Panc1 (cell line): ENCODE data around the gene MYH14.

ENCODE experiments used
- CTCF ChIP-seq: fragments of 450-650 bp; IDR thresholded peaks from 2 replicates; pipeline ENCODE4 v1.5.1; 2017; ENCODE audit warnings: mild to moderate bottlenecking
- POLR2AphosphoS5 ChIP-seq: IDR thresholded peaks from 2 replicates; pipeline ENCODE4 v1.6.1; 2012; ENCODE audit warnings: mild to moderate bottlenecking, low read depth, low read length, moderate library complexity

DNA sequence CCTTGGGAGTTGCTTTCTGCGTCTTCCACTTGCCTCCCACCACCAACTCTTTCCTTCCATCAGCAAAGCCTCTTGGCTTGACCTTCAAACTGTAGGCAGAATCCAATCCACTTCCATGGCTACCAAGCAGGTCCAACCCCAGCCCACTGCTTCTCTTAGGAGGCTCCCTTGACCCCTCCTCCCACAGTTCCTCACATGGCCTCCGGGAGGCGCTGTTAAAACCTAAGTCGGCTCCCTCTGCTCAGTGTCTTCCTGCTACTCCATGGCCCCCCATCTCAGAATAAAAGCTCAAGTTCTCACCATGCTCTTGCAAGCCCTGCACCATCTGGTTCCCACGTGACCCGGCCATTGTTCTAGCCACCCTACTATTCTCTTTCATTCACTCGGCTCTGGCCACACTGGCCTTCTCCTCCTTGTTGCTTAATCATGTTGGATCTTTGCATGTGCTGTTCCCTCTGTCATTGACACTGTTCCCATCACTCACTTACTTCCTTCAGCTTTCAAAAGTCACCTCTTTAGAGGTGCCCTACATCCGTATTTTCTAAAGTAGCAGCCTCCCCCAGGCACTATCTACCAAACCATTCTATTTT, 47.8 kb upstream of the MYH14 start:
- TF ChIP-seq POLR2AphosphoS5 (no peak), CTCF (peak; percentile 39)
